Suprapubic skin (tissue), 3 donors: ENCODE results near the gene CYP2C8.

Experiments used
- POLR2A ChIP-seq, 2 donors: fragments of 450-650 bp; IDR thresholded peaks; one replicate each; pipeline ENCODE4 v1.6.1; 2017; ENCODE audit warnings: antibody characterized with exemption in 2 of 2, mild to moderate bottlenecking in 2 of 2, moderate library complexity in 2 of 2
- TF ChIP-seq, protein P1 (sequence below), 2 donors: fragments of 200-600 bp in 1 of 2; fragments of 450-650 bp in 1 of 2; sonication (generic) in 1 of 2; IDR thresholded peaks; one replicate each; pipeline ENCODE4 v1.5.1; 2016 to 2019; ENCODE audit warnings: antibody characterized with exemption in 2 of 2, mild to moderate bottlenecking in 1 of 2, moderate library complexity in 1 of 2

DNA sequence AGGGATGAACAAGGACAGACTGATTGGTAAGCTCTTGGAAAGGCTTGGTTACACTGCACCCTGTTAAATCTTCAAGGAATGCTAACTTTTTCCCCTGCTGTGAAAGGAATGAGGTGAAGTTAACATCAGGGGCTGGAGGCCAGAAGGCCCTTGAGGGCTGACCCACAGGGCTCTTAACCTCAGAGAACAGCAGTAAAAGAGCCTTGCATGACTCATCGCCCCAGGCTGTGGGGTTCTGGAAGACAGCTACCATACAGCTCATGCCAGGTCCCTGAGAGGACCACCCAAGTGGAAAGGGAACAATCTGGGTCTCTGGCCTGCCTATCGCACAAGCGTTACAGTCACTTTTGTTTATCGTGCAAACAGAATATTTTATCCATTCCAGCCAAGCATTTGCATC is 76.5 kb downstream of the CYP2C8 start:
- no peak for TF ChIP-seq POLR2A (IDR thresholded peaks at IDR 0.05)
- TF ChIP-seq, protein P1, sequence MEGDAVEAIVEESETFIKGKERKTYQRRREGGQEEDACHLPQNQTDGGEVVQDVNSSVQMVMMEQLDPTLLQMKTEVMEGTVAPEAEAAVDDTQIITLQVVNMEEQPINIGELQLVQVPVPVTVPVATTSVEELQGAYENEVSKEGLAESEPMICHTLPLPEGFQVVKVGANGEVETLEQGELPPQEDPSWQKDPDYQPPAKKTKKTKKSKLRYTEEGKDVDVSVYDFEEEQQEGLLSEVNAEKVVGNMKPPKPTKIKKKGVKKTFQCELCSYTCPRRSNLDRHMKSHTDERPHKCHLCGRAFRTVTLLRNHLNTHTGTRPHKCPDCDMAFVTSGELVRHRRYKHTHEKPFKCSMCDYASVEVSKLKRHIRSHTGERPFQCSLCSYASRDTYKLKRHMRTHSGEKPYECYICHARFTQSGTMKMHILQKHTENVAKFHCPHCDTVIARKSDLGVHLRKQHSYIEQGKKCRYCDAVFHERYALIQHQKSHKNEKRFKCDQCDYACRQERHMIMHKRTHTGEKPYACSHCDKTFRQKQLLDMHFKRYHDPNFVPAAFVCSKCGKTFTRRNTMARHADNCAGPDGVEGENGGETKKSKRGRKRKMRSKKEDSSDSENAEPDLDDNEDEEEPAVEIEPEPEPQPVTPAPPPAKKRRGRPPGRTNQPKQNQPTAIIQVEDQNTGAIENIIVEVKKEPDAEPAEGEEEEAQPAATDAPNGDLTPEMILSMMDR (IDR thresholded peaks at IDR 0.05) = no peak
